Measurements from ENCODE around the gene H19.

The H19 gene

GRCh38 chr11:1946812-1947484, 50.7 kb downstream of the H19 start, which contains the start of gene MRPL23:
TSS of gene MRPL23 (plus strand) at chr11:1947332. CDS start at chr11:1947363, 31 bp downstream.
- no peak for DNase-seq (ENCODE audit: low spot score)
